Smooth muscle cell (in vitro differentiated cells): ENCODE data around the gene COQ8B. TPM values are rescaled to one million over a fixed set of nuclear protein-coding genes. Genes with fewer than 3 reads are reported as not detected.

Source experiments
- DNase-seq: peaks from one replicate; lab custom pipeline; 2025; ENCODE audit not compliant: unreplicated experiment; lab: John Stamatoyannopoulos, UW
- H2AFZ ChIP-seq: fragments of 200-600 bp; sonication (generic); 2 replicates; pipeline ENCODE4 v1.6.0; 2016; ENCODE audit warnings: antibody characterized with exemption, low read depth, mild to moderate bottlenecking
- H3F3A ChIP-seq: fragments of 200-600 bp; sonication (generic); 2 replicates; pipeline ENCODE4 v1.6.0; 2017; ENCODE audit warnings: antibody characterized with exemption, low read depth
- H3K27ac ChIP-seq: fragments of 200-600 bp; sonication (generic); 2 replicates; pipeline ENCODE4 v1.5.1; 2016; ENCODE audit warnings: low read depth, mild to moderate bottlenecking
- H3K27me3 ChIP-seq: fragments of 200-600 bp; sonication (generic); 2 replicates; pipeline ENCODE4 v1.6.1; 2016; ENCODE audit warnings: low read depth, mild to moderate bottlenecking
- H3K36me3 ChIP-seq: fragments of 200-600 bp; sonication (generic); 2 replicates; pipeline ENCODE4 v1.5.1; 2016; ENCODE audit warnings: low read depth
- H3K4me1 ChIP-seq: fragments of 200-600 bp; sonication (generic); 2 replicates; pipeline ENCODE4 v1.5.1; 2016; ENCODE audit warnings: low read depth
- H3K4me2 ChIP-seq: fragments of 200-600 bp; sonication (generic); 2 replicates; pipeline ENCODE4 v1.6.0; 2016; ENCODE audit warnings: mild to moderate bottlenecking
- H3K4me3 ChIP-seq: fragments of 200-600 bp; sonication (generic); 2 replicates; pipeline ENCODE4 v1.5.1; 2016; ENCODE audit warnings: mild to moderate bottlenecking
- H3K79me2 ChIP-seq: fragments of 200-600 bp; sonication (generic); 2 replicates; pipeline ENCODE4 v1.6.0; 2016; ENCODE audit warnings: low read depth, mild to moderate bottlenecking
- H3K9ac ChIP-seq: fragments of 200-600 bp; sonication (generic); 2 replicates; pipeline ENCODE4 v1.6.0; 2016; ENCODE audit warnings: low read depth
- H3K9me3 ChIP-seq: fragments of 200-600 bp; sonication (generic); replicated peaks from 2 replicates; pipeline ENCODE4 v1.5.1; 2016; ENCODE audit warnings: low read depth
- H4K20me1 ChIP-seq: fragments of 200-600 bp; sonication (generic); 2 replicates; pipeline ENCODE4 v1.6.0; 2016; ENCODE audit warnings: low read depth
- CTCF ChIP-seq: fragments of 200-600 bp; sonication (generic); IDR thresholded peaks from 2 replicates; pipeline ENCODE4 v1.5.1; 2017; ENCODE audit warnings: borderline replicate concordance, mild to moderate bottlenecking, antibody characterized with exemption; ENCODE audit not compliant: insufficient read depth, poor library complexity, severe bottlenecking
- WGBS: methylation state at CpG from one replicate; pipeline ENCODE4 v1.1.7; 2016; ENCODE audit warnings: low lambda C conversion rate; 5-methylcytosine and 5-hydroxymethylcytosine counted together
- polyA plus RNA-seq: library from polyadenylated mRNA; unstranded; fragments of >200 nt; fragmentation: Nextera tagmentation; extraction: Ambion mirVana; gene quantifications from 2 replicates; pipeline ENCODE4 v1.2.1, GENCODE V29; 2016
- total RNA-seq: library from RNA; depleted of rRNA; stranded (reverse); fragments of >200 nt; gene quantifications from 2 replicates; pipeline ENCODE4 v1.2.3, GENCODE V29; 2014

The COQ8B gene
- total and polyA plus RNA-seq, 2 experiments from 2014 or later: 21.2 to 26.0 TPM

GRCh38 chr19:40689339-40690049 is 27.2 kb downstream of the COQ8B start:
- DNase-seq: no peak
- WGBS: 17% methylated on average over 18 of the region's 18 CpGs
- no peak overlapping the region for H2AFZ ChIP-seq
- peaks cover 17% of the 10 kb centered on the region for H3K4me1 ChIP-seq
- H4K20me1 ChIP-seq: peaks cover 42% of the 10 kb centered on the region
- peak overlapping the region; percentile 89 for H3K4me3 ChIP-seq
- H3K9me3 ChIP-seq: no peaks in the 10 kb centered on the region
- peak overlapping the region; percentile 98 for H3K4me2 ChIP-seq
- peak overlapping the region; percentile 71 for H3K9ac ChIP-seq
- H3K36me3 ChIP-seq: no peaks in the 10 kb centered on the region
- no peaks in the 10 kb centered on the region for H3F3A ChIP-seq
- peaks cover 30% of the 10 kb centered on the region for H3K79me2 ChIP-seq
- TF ChIP-seq CTCF: no peak
- H3K27ac ChIP-seq: peak overlapping the region; percentile 13
- H3K27me3 ChIP-seq: no peaks in the 10 kb centered on the region

GRCh38 chr19:40688987-40689338 is 27.7 kb downstream of the COQ8B start:
- no peaks in the 10 kb centered on the region for H3K9me3 ChIP-seq
- H3K27ac ChIP-seq: no peak overlapping the region

GRCh38 chr19:40688309-40688708 is 28.4 kb downstream of the COQ8B start:
- H3K9ac ChIP-seq: no peak overlapping the region
- H3K27me3 ChIP-seq: no peaks in the 10 kb centered on the region
- no peak overlapping the region for H2AFZ ChIP-seq
- peaks cover 47% of the 10 kb centered on the region for H4K20me1 ChIP-seq
- WGBS: 87% methylated on average over 1 of the region's 1 CpG
- peaks cover 30% of the 10 kb centered on the region for H3K79me2 ChIP-seq
- no peak for DNase-seq
- no peak overlapping the region for H3K27ac ChIP-seq
- H3K9me3 ChIP-seq: no peaks in the 10 kb centered on the region
- TF ChIP-seq CTCF: no peak
- H3K4me1 ChIP-seq: peaks cover 17% of the 10 kb centered on the region
- peak overlapping the region; percentile 98 for H3K4me2 ChIP-seq
- H3K36me3 ChIP-seq: no peaks in the 10 kb centered on the region
- no peaks in the 10 kb centered on the region for H3F3A ChIP-seq
- peak overlapping the region; percentile 89 for H3K4me3 ChIP-seq

More at GRCh38 chr19:40688987-40689338, 27.7 kb downstream of the COQ8B start:
- no peak for TF ChIP-seq CTCF
- no peaks in the 10 kb centered on the region for H3F3A ChIP-seq
- peaks cover 42% of the 10 kb centered on the region for H4K20me1 ChIP-seq
- DNase-seq: no peak
- H3K4me2 ChIP-seq: peak overlapping the region; percentile 98
- H2AFZ ChIP-seq: no peak overlapping the region
- peaks cover 30% of the 10 kb centered on the region for H3K79me2 ChIP-seq
- 70% methylated on average over 4 of the region's 4 CpGs for WGBS
- H3K4me1 ChIP-seq: peaks cover 17% of the 10 kb centered on the region
- H3K9ac ChIP-seq: peak overlapping the region; percentile 71
- H3K36me3 ChIP-seq: no peaks in the 10 kb centered on the region
- no peaks in the 10 kb centered on the region for H3K27me3 ChIP-seq
- H3K4me3 ChIP-seq: peak overlapping the region; percentile 89

GRCh38 chr19:40687525-40688016 is 29.1 kb downstream of the COQ8B start:
- 95% methylated on average over 12 of the region's 12 CpGs for WGBS
- Histone ChIP-seq H4K20me1 (peaks cover 51% of the 10 kb centered on the region), H3K9ac (no peak overlapping the region), H3K4me1 (peaks cover 17% of the 10 kb centered on the region), H2AFZ (no peak overlapping the region), H3K27ac (no peak overlapping the region), H3K36me3 (no peaks in the 10 kb centered on the region), H3K4me2 (no peak overlapping the region), H3K27me3 (no peaks in the 10 kb centered on the region), H3K79me2 (peaks cover 30% of the 10 kb centered on the region), H3K4me3 (no peak overlapping the region), H3F3A (no peaks in the 10 kb centered on the region), H3K9me3 (no peaks in the 10 kb centered on the region)
- TF ChIP-seq CTCF: no peak
- no peak for DNase-seq
